ENCODE results near the gene ESPL1. TPM values are rescaled to one million over a fixed set of nuclear protein-coding genes. Genes with fewer than 3 reads are reported as not detected.

The ESPL1 gene
- total and polyA plus RNA-seq, 2 donors (not counting 3 experiments of a cell fraction or from before 2014, with no cell fraction given) = 16.2 to 42.7 TPM

DNA sequence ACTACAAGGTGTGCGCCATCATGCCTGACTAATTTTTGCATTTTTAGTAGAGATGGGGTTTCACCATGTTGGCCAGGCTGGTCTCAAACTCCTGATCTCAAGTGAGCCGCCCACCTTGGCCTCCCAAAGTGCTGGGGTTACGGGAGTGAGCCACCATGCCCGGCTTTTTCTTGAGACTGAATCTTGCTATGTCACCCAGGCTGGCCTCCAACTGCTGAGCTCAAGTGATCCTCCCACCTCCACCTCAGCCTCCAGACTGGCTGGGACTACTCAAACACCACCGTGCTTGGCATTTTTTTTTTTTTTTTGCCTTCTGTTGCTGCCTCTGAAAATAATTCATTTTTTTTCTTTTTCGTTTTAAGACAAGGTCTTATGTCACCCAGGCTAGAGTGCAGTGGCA, 8.2 kb upstream of the ESPL1 start:
- intact Hi-C loops (cut with micrococcal nuclease) (no loop called here), dilution Hi-C loops (cut with MboI; ENCODE audit: extremely low pct_ligation_motif_present, low sequenced_read_pairs) (no loop called here)
- Histone ChIP-seq H3K27me3 (ENCODE audit: control insufficient read depth in 2 of 2, insufficient read depth in 2 of 2, low read length in 2 of 2) (no peaks in the 10 kb centered on the region), H3K9me1 (replicated peaks; ENCODE audit: control insufficient read depth, extremely low read depth, insufficient read depth, low read length) (no peaks in the 10 kb centered on the region), H3K4me2 (ENCODE audit: insufficient read depth, low read length) (no peak overlapping the region), H3K4me1 (ENCODE audit: control insufficient read depth, extremely low read depth, insufficient read depth, low read length) (peaks cover 8% of the 10 kb centered on the region), H3K9ac (replicated peaks; ENCODE audit: extremely low read depth, insufficient read depth, low read length) (no peak overlapping the region), H3K27ac (ENCODE audit: insufficient read depth, low read depth, low read length) (no peak overlapping the region), H3K36me3 (ENCODE audit: control insufficient read depth in 2 of 2, extremely low read depth in 1 of 2, insufficient read depth in 2 of 2, low read length in 2 of 2) (peaks cover 0 to under 1% of the 10 kb centered on the region in 2 experiments), H3K79me2 (ENCODE audit: control insufficient read depth, insufficient read depth, low read length) (no peaks in the 10 kb centered on the region), H3K9me3 (replicated peaks; ENCODE audit: control insufficient read depth, insufficient read depth, low read length) (no peaks in the 10 kb centered on the region), H3K4me3 (replicated peaks in 1 of 3; ENCODE audit: insufficient read depth in 1 of 3, low read depth in 1 of 3, low read length in 3 of 3) (no peak overlapping the region), H4K20me1 (replicated peaks; ENCODE audit: control insufficient read depth, extremely low read depth, insufficient read depth, low read length) (no peaks in the 10 kb centered on the region), H2AFZ (ENCODE audit: low read depth, low read length) (no peak overlapping the region)
- ChIA-PET CTCF (interaction anchor here (1.3 kb wide), 1 partner anchor 47 kb away, joined by 5 read pairs; no protein-coding TSS in a partner anchor), POLR2A (interaction anchor here (0.7 kb wide), 1 partner anchor 83 kb away, joined by 3 read pairs; no protein-coding TSS in a partner anchor)
- TF ChIP-seq POLR2AphosphoS5 (IDR thresholded peaks at IDR 0.05; ENCODE audit: insufficient read depth, low read depth, low read length) (no peak), POLR2A (IDR thresholded peaks at IDR 0.05; ENCODE audit: low read depth, low read length) (no peak), MYC (IDR thresholded peaks at IDR 0.05; ENCODE audit: low read depth, low read length) (no peak), GATA2 (IDR thresholded peaks at IDR 0.05; ENCODE audit: insufficient read depth, insufficient read length, low read depth, low read length) (no peak), EZH2 (IDR thresholded peaks at IDR 0.05; ENCODE audit: borderline replicate concordance, low read depth, low read length, severe bottlenecking) (no peak), FOS (IDR thresholded peaks at IDR 0.05; ENCODE audit: borderline replicate concordance, insufficient read depth, low read length) (no peak), JUN (IDR thresholded peaks at IDR 0.05; ENCODE audit: borderline replicate concordance, insufficient read depth, insufficient read length, low read depth) (no peak)
- TF ChIP-seq, protein P1, sequence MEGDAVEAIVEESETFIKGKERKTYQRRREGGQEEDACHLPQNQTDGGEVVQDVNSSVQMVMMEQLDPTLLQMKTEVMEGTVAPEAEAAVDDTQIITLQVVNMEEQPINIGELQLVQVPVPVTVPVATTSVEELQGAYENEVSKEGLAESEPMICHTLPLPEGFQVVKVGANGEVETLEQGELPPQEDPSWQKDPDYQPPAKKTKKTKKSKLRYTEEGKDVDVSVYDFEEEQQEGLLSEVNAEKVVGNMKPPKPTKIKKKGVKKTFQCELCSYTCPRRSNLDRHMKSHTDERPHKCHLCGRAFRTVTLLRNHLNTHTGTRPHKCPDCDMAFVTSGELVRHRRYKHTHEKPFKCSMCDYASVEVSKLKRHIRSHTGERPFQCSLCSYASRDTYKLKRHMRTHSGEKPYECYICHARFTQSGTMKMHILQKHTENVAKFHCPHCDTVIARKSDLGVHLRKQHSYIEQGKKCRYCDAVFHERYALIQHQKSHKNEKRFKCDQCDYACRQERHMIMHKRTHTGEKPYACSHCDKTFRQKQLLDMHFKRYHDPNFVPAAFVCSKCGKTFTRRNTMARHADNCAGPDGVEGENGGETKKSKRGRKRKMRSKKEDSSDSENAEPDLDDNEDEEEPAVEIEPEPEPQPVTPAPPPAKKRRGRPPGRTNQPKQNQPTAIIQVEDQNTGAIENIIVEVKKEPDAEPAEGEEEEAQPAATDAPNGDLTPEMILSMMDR (IDR thresholded peaks at IDR 0.05; ENCODE audit: extremely low read depth in 1 of 2, insufficient read depth in 1 of 2, low read depth in 1 of 2, low read length in 2 of 2) = no peak
- TF ChIP-seq, protein P2, sequence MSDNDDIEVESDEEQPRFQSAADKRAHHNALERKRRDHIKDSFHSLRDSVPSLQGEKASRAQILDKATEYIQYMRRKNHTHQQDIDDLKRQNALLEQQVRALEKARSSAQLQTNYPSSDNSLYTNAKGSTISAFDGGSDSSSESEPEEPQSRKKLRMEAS (IDR thresholded peaks at IDR 0.05; ENCODE audit: insufficient read depth, insufficient read length) = no peak
- DNase-seq (ENCODE audit: low read depth, low spot score) (no peak), FAIRE-seq (no peak)
- no TSS peak for BruUV-seq (replicated peaks)
